Measurements from ENCODE around the gene TOX3. TPM values are rescaled to one million over a fixed set of nuclear protein-coding genes. Genes with fewer than 3 reads are reported as not detected.

The TOX3 gene
- total RNA-seq, 1 donor from 2014 or later = not detected

DNA sequence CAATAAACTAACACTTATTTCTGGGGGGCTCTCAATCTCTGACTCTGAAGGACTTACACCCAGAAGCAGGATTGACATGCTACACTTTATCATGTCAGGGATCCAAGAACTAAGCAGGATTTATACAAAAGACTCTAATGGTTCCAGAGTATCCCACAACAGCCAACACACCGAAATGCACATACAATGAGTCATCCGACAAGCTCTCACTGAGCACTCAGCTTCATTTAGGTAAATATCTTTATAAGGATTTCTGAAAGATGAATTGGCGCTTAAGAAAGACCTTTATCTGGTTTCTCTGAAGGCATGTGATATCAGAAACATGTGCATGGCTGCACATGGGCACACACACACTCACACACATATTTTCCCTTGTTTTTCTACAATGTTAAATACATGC, 77.2 kb downstream of the TOX3 start:
- intact Hi-C loops (cut with DNase I) = no loop called here

DNA sequence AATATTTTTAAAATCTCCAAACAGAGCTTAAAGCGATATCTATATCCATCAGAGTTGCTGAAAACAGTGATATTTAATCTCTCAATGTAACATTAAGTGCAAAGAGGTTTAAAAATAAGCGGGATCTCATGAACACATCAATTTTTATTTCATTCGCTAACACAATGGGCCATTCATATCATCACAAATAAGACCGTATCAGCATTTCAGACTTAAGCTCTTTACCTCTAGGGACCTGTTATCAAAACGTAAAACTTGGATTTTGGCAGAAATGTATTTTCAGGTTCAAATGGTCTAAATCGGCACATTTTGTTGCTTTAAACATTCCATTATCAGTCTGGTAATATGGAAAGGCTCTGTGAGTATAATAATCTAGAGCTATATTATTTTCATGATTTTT, 77.9 kb downstream of the TOX3 start:
- no peak for ATAC-seq
- DNase-seq (ENCODE audit: missing footprints) = no peak
- intact Hi-C loops (cut with DNase I) = no loop called here

More for the DNA sequence above, 77.2 kb downstream of the TOX3 start:
- DNase-seq (ENCODE audit: missing footprints) = no peak
- ATAC-seq = no peak

DNA sequence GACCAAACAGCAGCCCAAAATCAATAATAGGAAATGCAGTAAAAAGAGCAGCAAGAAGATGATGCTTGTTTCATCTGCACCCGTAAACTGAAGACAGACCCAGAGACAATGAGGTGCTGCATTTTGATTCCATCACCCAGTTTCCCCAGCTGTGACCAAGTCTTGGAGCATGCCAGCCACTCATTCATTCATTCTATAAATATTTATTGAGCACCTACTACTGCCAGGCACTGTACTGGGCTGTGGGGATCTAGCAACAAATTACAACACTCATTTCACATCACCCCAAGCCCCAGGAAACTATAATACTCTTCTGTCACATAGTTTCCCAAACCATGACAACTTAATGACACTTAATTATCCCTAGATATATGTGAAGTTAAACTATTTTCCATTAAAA, 79.2 kb downstream of the TOX3 start:
- ATAC-seq (no peak), DNase-seq (ENCODE audit: missing footprints) (no peak)
- intact Hi-C loops (cut with DNase I) = no loop called here

- DNase-seq (ENCODE audit: missing footprints) = no peak
- no peak for ATAC-seq
- intact Hi-C loops (cut with DNase I) = no loop called here
These were observed 79.9 kb downstream of the TOX3 start for GRCh38 chr16:52466994-52467393.

DNA sequence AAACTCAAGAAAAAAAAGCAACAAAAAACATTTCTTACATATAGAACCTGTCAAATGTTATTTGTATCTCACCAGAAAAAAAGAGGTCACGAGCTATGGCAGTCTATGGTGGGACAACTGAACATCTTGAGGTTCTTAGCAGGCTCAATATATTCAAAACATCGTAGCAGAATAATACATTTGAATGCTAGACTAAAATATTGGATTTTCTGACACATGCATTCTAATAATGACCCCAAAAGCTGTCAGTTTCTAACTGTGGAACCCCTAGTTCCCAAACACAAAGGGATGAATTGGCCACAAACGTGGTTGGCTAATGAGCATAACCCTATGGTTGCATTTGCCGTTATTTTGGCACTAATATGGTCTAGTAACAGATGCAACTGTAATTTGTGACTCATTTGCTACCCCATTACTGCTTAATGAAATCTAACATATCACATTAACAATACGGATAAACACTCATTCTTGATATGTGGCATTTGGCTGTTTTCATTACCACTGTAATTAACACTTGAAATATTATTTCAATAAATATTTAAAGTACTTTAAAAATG, 81.2 kb downstream of the TOX3 start:
- ATAC-seq (no peak), DNase-seq (ENCODE audit: missing footprints) (no peak)
- intact Hi-C loops (cut with DNase I) = no loop called here

GRCh38 chr16:52463904-52464303, 83.0 kb downstream of the TOX3 start:
- no peak for ATAC-seq

DNA sequence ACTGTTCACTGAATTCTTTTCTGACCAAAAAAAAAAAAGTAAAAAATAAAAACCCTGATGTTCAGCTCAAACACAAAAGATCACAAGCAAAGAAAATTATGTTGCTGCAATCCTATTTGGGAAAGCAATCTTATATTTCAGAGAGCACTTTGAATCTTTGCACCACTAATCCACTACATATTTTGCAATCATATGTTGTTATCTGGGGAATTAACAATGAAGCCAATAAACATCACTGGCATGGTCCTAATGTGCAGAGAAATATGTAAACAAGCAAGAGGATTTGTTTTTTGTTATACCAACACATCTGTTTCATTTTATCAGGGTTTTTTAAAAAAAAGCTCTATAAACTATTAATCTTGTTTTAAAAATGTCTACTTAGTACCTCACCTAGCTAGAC, 84.1 kb downstream of the TOX3 start:
- DNase-seq (ENCODE audit: missing footprints) = no peak
- intact Hi-C loops (cut with DNase I) = no loop called here
- ATAC-seq = no peak

More at GRCh38 chr16:52463904-52464303, 83.0 kb downstream of the TOX3 start:
- no peak for DNase-seq (ENCODE audit: missing footprints)
- intact Hi-C loops (cut with DNase I) = no loop called here

GRCh38 chr16:52460639-52461178, 86.2 kb downstream of the TOX3 start:
- intact Hi-C loops (cut with DNase I) = no loop called here
- ATAC-seq (no peak), DNase-seq (ENCODE audit: missing footprints) (no peak)

- no peak for ATAC-seq
- intact Hi-C loops (cut with DNase I) = no loop called here
- no peak for DNase-seq (ENCODE audit: missing footprints)
These were observed 90.6 kb downstream of the TOX3 start for GRCh38 chr16:52456368-52456767.

GRCh38 chr16:52455549-52456277, 91.2 kb downstream of the TOX3 start:
- ATAC-seq = no peak
- intact Hi-C loops (cut with DNase I) = no loop called here
- DNase-seq (ENCODE audit: missing footprints) = no peak

DNA sequence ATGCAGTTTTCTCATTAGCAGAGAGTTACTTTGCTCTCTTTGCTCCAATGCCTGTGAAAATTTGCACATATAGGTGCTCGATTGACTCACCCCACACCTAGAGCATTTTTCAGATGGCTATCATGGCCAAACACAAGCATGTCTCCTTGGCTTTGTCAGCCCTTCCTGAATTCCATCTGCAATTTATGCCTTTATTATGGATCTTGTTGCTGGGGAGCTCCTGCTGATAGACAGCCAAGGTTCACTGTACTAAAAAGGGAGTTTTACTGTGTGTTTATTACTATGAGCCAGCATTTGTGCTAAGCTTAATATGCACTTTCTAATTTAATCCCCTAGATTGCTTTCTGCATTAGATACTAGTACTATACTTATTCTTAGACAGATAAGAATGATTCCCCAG, 93.3 kb downstream of the TOX3 start:
- no peak for ATAC-seq
- DNase-seq (ENCODE audit: missing footprints) = no peak
- intact Hi-C loops (cut with DNase I) = no loop called here

GRCh38 chr16:52451971-52452421, 94.9 kb downstream of the TOX3 start:
- no peak for DNase-seq (ENCODE audit: missing footprints)
- intact Hi-C loops (cut with DNase I) = no loop called here
- ATAC-seq = no peak

GRCh38 chr16:52450916-52451315, 96.0 kb downstream of the TOX3 start:
- ATAC-seq (no peak), DNase-seq (ENCODE audit: missing footprints) (no peak)
- intact Hi-C loops (cut with DNase I) = no loop called here

- DNase-seq (ENCODE audit: missing footprints) = no peak
- intact Hi-C loops (cut with DNase I) = no loop called here
- ATAC-seq = no peak
These were observed 96.7 kb downstream of the TOX3 start for GRCh38 chr16:52450241-52450640.

DNA sequence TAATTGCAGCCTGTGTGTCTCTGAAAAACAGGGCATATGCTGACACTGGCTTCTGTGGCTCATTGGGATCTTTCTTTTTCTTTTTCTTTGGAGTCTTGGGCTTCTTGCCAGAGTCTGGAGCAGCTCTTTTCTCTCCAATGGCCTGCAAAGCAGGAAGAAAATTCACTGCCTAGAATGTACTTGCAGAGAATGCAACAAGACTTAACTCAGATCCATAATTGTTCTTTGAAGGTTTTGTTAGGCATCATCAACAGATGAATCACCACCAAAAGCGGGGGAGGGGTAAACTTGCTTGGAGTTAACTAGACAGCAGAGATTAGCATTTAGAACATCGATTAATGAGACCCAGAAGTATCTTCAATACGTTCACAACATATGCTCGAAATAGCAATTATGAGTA, 100.9 kb downstream of the TOX3 start:
- no peak for DNase-seq (ENCODE audit: missing footprints)
- no peak for ATAC-seq
- intact Hi-C loops (cut with DNase I) = no loop called here

DNA sequence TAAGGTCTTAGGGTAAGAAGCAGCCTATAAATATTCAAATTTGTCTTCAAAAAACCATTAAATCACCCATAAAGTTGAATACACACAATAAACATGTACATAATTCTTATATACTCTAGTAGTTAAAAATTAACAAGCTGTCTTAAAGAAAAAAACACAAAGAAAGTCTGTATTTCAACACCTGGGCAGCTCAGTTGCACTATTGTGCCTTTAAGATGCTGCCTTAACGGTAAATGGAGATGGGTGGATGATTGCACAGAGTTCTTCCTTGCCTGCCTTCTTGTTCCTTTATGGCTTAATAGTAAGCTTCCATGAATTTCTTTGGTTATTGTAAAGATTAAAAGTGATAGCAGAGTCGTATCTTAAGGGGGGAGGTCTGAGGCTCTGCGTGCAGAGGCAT, 105.1 kb downstream of the TOX3 start:
- intact Hi-C loops (cut with DNase I) = no loop called here
- DNase-seq (ENCODE audit: missing footprints) (no peak), ATAC-seq (no peak)

- no peak for ATAC-seq
- intact Hi-C loops (cut with DNase I) = no loop called here
- no peak for DNase-seq (ENCODE audit: missing footprints)
These were observed 106.7 kb downstream of the TOX3 start for GRCh38 chr16:52440248-52440647.

DNA sequence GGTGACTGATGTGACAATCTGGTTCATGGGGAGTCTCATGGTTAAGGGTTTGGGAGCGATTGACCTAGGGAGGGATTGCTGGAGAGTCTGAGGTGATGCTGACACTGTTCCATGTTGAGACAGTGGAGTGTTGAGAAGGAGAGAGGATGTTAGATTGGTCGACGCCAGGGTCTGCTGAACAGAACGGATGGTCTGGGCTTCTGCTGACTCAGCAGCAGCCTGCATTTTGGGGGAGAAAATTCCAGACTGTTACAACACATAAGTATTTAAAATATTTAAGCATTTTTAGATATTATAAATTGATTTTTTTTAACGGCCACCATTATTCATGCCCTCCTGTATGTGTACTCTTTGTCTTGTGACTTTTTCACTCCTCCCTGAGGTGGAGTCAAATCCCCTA, 107.2 kb downstream of the TOX3 start:
- intact Hi-C loops (cut with DNase I) = no loop called here
- DNase-seq (ENCODE audit: missing footprints) = no peak
- ATAC-seq = no peak

DNA sequence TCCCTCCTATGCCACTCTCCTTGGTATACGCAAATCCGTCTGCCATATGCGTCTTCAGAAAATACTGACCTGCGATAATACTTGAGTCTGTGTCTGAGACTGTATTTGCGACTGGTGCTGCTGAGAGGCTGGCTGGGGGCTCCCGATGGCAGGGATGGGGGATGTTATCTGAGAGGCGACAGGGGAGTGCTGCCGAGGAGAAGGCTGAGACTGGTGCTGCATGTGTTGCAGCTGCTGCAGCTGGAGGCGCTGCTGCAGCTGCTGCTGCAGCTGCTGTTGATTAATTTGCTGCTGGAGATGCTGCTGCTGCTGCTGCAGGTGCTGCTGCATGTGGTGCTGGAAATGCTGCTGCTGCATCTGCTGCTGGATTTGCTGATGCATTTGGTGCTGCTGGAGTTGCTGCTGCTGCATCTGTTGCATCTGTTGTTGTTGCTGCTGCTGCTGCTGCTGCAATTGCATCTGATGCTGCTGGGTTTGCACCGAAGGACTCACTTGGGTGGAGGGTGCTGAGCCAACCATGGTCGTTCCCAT, 107.7 kb downstream of the TOX3 start:
- intact Hi-C loops (cut with DNase I) = no loop called here
- no peak for ATAC-seq
- DNase-seq (ENCODE audit: missing footprints) = no peak

GRCh38 chr16:52437277-52437670, 109.7 kb downstream of the TOX3 start:
- intact Hi-C loops (cut with DNase I) = no loop called here
- no peak for DNase-seq (ENCODE audit: missing footprints)
- ATAC-seq = no peak

All from Right ventricle myocardium inferior (tissue), 1 donor.